OCI-LY1 (cell line): ENCODE data around the gene TNNT2.

Experiments
- CTCF ChIP-seq: fragments of 200-600 bp; sonication (generic), shearing (Covaris generic); IDR thresholded peaks from 2 replicates; pipeline ENCODE4 v1.5.1; 2017; ENCODE audit warnings: mild to moderate bottlenecking, antibody characterized with exemption, low read length, moderate library complexity, mixed read lengths
- EZH2 ChIP-seq: fragments of 200-600 bp; sonication (generic), shearing (Covaris generic); IDR thresholded peaks from 2 replicates; pipeline ENCODE4 v1.8.0; 2017; ENCODE audit warnings: borderline replicate concordance, mixed run types, mild to moderate bottlenecking, antibody characterized with exemption, low read length, moderate library complexity, mixed read lengths

GRCh38 chr1:201344206-201345080 lies 33.0 kb downstream of the TNNT2 start:
- TF ChIP-seq CTCF (no peak), EZH2 (no peak)
